Measurements from ENCODE around the gene CCR5AS.

CCR5AS gene

DNA sequence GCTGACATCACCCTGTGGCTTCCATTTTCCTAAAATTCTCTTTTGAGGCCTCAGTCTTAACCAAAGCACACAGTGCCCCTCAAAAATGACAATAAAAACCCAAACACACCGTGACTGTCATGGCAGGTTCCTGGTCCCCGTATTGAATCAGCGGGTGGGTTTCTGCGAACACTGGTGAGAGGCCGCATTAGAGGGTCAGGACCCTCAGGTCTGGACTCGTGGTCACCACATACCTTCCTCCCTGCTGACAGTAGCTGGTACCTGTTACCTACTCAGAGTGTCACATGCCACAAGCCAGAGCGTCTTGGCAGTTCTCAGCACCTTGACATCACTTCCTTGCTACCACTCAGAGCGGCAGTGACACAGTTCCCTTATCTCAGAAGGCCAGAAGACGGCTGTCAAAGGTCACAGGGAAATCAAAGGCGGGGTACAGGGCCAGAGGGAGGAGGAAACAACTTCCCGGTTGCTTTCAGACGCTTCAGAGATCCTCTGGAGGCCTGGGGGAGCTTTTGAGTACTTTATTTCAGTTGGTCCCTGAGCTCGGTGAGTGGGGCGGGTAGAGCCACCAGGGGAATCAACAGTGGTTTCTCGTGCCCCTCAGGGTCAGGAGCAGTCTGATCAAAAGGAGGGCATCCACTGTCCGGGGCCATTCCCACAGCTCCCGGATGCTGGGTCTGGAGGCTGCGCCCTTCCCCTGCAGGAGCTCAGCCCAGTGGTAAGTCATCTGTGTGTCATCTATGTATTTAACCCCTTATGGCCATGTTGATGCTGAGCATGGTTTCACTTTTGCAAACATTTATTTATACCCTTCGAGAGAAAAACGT is at the start of gene CCR5AS, which contains the start of gene CCRL2:
TSS of gene CCR5AS (minus strand) at position 279 of the 824 bp plus-strand sequence.
TSS of gene CCRL2 (plus strand) at position 472 of the 824 bp plus-strand sequence. CDS start 821 bp downstream, outside the sequence.
- Histone ChIP-seq H3K36me3 (peaks cover 0 to 7% (median 0%) of the 10 kb centered on the region in 9 donors), H3K4me1 (peaks cover 0 to 69% (median 31%) of the 10 kb centered on the region in 12 donors), H3K9me3 (no peaks in the 10 kb centered on the region), H3K27me3 (no peaks in the 10 kb centered on the region), H3K27ac (peak within 1 kb of the TSS; percentile 34 to 94 (median 78)), H3K4me3 (peak within 1 kb of the TSS; percentile 7 to 60 (median 42))
- intact Hi-C loops (cut with DNase I): no loop called here
- DNase-seq (peak in 4 of 5 donors; percentile 63 to 81 (median 78)), ATAC-seq (peak; percentile 67 to 91 (median 80))
- WGBS, 4 donors: 41 to 46% (median 44%) methylated on average over 19 to 20 of the region's 20 CpGs
- no peak for TF ChIP-seq POLR2A (IDR thresholded peaks at IDR 0.05)
- TF ChIP-seq, protein P1, sequence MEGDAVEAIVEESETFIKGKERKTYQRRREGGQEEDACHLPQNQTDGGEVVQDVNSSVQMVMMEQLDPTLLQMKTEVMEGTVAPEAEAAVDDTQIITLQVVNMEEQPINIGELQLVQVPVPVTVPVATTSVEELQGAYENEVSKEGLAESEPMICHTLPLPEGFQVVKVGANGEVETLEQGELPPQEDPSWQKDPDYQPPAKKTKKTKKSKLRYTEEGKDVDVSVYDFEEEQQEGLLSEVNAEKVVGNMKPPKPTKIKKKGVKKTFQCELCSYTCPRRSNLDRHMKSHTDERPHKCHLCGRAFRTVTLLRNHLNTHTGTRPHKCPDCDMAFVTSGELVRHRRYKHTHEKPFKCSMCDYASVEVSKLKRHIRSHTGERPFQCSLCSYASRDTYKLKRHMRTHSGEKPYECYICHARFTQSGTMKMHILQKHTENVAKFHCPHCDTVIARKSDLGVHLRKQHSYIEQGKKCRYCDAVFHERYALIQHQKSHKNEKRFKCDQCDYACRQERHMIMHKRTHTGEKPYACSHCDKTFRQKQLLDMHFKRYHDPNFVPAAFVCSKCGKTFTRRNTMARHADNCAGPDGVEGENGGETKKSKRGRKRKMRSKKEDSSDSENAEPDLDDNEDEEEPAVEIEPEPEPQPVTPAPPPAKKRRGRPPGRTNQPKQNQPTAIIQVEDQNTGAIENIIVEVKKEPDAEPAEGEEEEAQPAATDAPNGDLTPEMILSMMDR (IDR thresholded peaks at IDR 0.05): no peak

DNA sequence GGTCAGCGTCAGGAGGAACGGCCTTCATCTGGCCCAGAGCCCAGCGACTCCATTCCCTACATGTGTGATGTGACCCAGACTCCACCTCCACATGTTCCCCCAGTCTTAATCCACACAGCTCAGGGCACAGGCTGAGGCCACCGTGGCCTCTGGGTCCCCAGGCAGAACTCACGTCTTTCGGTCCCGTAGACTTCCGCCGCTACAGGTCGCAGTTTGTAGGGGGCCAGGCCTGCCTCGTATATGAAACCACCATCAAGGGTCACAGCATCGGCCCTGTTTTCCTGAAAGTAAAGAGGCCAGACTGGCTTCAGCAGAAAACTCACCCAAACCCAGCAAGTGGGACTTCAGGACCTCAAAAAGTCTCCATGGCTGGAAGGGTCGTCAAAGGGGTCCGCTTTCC is 49.3 kb upstream of the CCR5AS start:
- TF ChIP-seq, protein P1 (IDR thresholded peaks at IDR 0.05): no peak
- TF ChIP-seq POLR2A (IDR thresholded peaks at IDR 0.05): no peak
- WGBS, 4 donors: 91 to 95% (median 93%) methylated on average over 14 of the region's 14 CpGs
- Histone ChIP-seq H3K4me1 (no peaks in the 10 kb centered on the region), H3K4me3 (no peak overlapping the region), H3K9me3 (peaks cover 0 to 6% (median 0%) of the 10 kb centered on the region in 12 donors), H3K36me3 (peaks cover 0 to 5% (median 0%) of the 10 kb centered on the region in 9 donors), H3K27me3 (no peaks in the 10 kb centered on the region), H3K27ac (no peak overlapping the region)
- no peak for DNase-seq
- intact Hi-C loops (cut with DNase I): no loop called here
- no peak for ATAC-seq

DNA sequence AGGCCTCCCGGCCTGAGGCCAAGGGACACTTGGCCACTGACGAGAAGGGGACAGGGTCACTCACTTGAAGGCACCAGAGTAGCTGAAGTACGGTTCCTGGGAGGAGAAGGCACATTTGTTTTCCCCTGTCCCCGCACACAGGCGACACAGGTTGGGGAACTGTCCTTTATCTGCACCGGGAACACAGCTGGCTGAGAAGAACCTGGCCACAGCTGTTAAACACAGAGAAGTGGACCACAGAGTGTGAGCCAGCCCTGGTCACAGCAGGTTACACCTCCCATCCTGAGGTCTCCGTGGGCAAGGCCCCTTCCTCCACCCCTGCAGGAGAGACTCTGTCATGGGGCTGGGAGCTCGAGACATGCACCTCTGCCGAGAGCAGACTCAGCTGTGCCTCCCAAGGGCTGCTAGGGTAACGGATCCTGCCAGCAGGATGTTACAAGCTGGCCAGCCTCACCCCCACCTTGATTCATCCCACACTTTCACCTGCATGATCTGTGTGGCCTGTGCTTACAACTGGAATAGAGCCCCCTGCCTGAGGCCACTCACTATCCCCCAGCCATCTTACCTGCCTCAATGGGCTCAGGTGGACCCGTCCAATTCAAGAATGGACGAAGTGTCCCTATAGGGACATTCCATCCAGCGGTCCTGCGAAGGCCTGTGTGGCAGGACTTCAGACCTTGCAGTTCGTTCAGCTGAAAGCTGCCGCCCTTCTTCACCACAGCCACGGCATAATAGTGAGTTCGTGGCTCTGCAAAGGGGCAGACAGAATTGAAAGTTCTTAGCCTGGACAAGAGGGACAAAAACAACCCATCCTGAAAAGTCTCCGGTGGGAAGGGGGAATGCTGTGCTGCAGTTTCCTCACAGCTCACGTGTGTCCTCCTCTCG is 48.6 kb upstream of the CCR5AS start:
- H3K9me3 ChIP-seq: no peaks in the 10 kb centered on the region
- no peak for TF ChIP-seq POLR2A (IDR thresholded peaks at IDR 0.05)
- TF ChIP-seq, protein P1 (IDR thresholded peaks at IDR 0.05): no peak
- H3K27me3 ChIP-seq: no peaks in the 10 kb centered on the region
- H3K4me3 ChIP-seq: no peak overlapping the region
- no peak for DNase-seq
- 88 to 92% (median 89%) methylated on average over 21 of the region's 21 CpGs for WGBS, 4 donors
- H3K4me1 ChIP-seq: peaks cover 0 to 1% (median 0%) of the 10 kb centered on the region in 12 donors
- ATAC-seq: no peak
- H3K27ac ChIP-seq: no peak overlapping the region
- intact Hi-C loops (cut with DNase I): no loop called here
- peaks cover 0 to 5% (median 0%) of the 10 kb centered on the region in 9 donors for H3K36me3 ChIP-seq
